ENCODE results near the gene ANKRD40. TPM values are rescaled to one million over a fixed set of nuclear protein-coding genes. Genes with fewer than 3 reads are reported as not detected.

The ANKRD40 gene
- total RNA-seq, 1 experiment from 2014 or later, result 72.0 TPM

- Histone ChIP-seq H3K4me3 (replicated peaks in 1 of 2; ENCODE audit: low read depth in 1 of 2, low read length in 2 of 2) (no peak overlapping the region), H3K4me1 (ENCODE audit: control insufficient read depth in 1 of 2, insufficient read depth in 2 of 2, low read length in 2 of 2) (peaks cover 79 to 91% of the 10 kb centered on the region in 2 experiments), H3K79me2 (ENCODE audit: insufficient read depth, low read length) (peaks cover 3% of the 10 kb centered on the region; the same call in 1 of the 2 replicates), H4K20me1 (ENCODE audit: insufficient read depth) (no peaks in the 10 kb centered on the region), H3K9ac (ENCODE audit: low read length) (peak overlapping the region; percentile 43), H3K4me2 (ENCODE audit: low read length) (peak overlapping the region; percentile 54), H3K36me3 (ENCODE audit: control insufficient read depth in 1 of 2, insufficient read depth in 2 of 2, low read length in 2 of 2) (peaks cover 13 to 28% of the 10 kb centered on the region in 2 experiments), H3K9me2 (ENCODE audit: insufficient read depth) (no peaks in the 10 kb centered on the region), H3K27me3 (ENCODE audit: insufficient read depth, low read length) (no peaks in the 10 kb centered on the region), H3K9me3 (ENCODE audit: control insufficient read depth in 1 of 2, insufficient read depth in 1 of 2, low read depth in 1 of 2, low read length in 2 of 2) (no peaks in the 10 kb centered on the region), H3K27ac (ENCODE audit: low read depth, low read length) (peak overlapping the region; percentile 56), H2AFZ (ENCODE audit: low read depth, low read length, poor library complexity, severe bottlenecking) (no peak overlapping the region)
- POLR2A ChIA-PET, result interaction anchor here (2.4 kb wide), 1 partner anchor 12 kb away, joined by 5 read pairs; no protein-coding TSS in a partner anchor
- RAD21 ChIA-PET (ENCODE audit: low non-redundant PET in 1 of 2, low total read pairs in 2 of 2, uncharacterized antibody in 2 of 2, unreplicated experiment in 2 of 2), result interaction anchor here in 1 of 2 experiments (1.0 kb wide), 1 partner anchor 139 kb away, joined by 4 read pairs; no protein-coding TSS in a partner anchor
- CTCF ChIA-PET, result interaction anchor here (8.3 kb wide), 1 partner anchor 60 kb away, joined by 107 read pairs; no protein-coding TSS in a partner anchor
- no TSS peak for BruUV-seq (replicated peaks)
- ATAC-seq (peak; percentile 21), DNase-seq (ENCODE audit: low read depth, low spot score) (no peak)
- intact Hi-C loops (cut with micrococcal nuclease), result no loop called here
- TF ChIP-seq ELF1 (IDR thresholded peaks at IDR 0.05; ENCODE audit: borderline replicate concordance, low read depth) (no peak), CBX3 (IDR thresholded peaks at IDR 0.05; ENCODE audit: low read depth) (0 out of 2 replicates have a peak, but pooled peaks have one; percentile 20), SP1 (IDR thresholded peaks at IDR 0.05; ENCODE audit: low read depth) (peak; percentile 34; the same call in 1 of the 2 replicates), ZNF274 (IDR thresholded peaks at IDR 0.05; ENCODE audit: low read depth, low read length) (no peak), ZFX (IDR thresholded peaks at IDR 0.05) (no peak), TCF7L2 (IDR thresholded peaks at IDR 0.05; ENCODE audit: borderline replicate concordance, extremely low read depth, insufficient read depth, insufficient read length) (no peak), JUND (IDR thresholded peaks at IDR 0.05) (no peak), YY1 (IDR thresholded peaks at IDR 0.05; ENCODE audit: extremely low read depth, insufficient replicate concordance, low read depth, low read length) (no peak), FOSL1 (IDR thresholded peaks at IDR 0.05; ENCODE audit: low read depth) (peak; percentile 32; the same call in 1 of the 2 replicates), POLR2AphosphoS5 (IDR thresholded peaks at IDR 0.05; ENCODE audit: low read depth, low read length) (no peak), EZH2 (IDR thresholded peaks at IDR 0.05) (no peak), CEBPB (IDR thresholded peaks at IDR 0.05; ENCODE audit: low read depth) (no peak)
- TF ChIP-seq, protein P1, sequence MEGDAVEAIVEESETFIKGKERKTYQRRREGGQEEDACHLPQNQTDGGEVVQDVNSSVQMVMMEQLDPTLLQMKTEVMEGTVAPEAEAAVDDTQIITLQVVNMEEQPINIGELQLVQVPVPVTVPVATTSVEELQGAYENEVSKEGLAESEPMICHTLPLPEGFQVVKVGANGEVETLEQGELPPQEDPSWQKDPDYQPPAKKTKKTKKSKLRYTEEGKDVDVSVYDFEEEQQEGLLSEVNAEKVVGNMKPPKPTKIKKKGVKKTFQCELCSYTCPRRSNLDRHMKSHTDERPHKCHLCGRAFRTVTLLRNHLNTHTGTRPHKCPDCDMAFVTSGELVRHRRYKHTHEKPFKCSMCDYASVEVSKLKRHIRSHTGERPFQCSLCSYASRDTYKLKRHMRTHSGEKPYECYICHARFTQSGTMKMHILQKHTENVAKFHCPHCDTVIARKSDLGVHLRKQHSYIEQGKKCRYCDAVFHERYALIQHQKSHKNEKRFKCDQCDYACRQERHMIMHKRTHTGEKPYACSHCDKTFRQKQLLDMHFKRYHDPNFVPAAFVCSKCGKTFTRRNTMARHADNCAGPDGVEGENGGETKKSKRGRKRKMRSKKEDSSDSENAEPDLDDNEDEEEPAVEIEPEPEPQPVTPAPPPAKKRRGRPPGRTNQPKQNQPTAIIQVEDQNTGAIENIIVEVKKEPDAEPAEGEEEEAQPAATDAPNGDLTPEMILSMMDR (IDR thresholded peaks at IDR 0.05 in 2 of 3, conservative IDR thresholded peaks at IDR 0.05 in 1 of 3; ENCODE audit: borderline replicate concordance in 1 of 3, insufficient read depth in 1 of 3, low read depth in 2 of 3, low read length in 2 of 3), result no peak
- TF ChIP-seq, protein P2, sequence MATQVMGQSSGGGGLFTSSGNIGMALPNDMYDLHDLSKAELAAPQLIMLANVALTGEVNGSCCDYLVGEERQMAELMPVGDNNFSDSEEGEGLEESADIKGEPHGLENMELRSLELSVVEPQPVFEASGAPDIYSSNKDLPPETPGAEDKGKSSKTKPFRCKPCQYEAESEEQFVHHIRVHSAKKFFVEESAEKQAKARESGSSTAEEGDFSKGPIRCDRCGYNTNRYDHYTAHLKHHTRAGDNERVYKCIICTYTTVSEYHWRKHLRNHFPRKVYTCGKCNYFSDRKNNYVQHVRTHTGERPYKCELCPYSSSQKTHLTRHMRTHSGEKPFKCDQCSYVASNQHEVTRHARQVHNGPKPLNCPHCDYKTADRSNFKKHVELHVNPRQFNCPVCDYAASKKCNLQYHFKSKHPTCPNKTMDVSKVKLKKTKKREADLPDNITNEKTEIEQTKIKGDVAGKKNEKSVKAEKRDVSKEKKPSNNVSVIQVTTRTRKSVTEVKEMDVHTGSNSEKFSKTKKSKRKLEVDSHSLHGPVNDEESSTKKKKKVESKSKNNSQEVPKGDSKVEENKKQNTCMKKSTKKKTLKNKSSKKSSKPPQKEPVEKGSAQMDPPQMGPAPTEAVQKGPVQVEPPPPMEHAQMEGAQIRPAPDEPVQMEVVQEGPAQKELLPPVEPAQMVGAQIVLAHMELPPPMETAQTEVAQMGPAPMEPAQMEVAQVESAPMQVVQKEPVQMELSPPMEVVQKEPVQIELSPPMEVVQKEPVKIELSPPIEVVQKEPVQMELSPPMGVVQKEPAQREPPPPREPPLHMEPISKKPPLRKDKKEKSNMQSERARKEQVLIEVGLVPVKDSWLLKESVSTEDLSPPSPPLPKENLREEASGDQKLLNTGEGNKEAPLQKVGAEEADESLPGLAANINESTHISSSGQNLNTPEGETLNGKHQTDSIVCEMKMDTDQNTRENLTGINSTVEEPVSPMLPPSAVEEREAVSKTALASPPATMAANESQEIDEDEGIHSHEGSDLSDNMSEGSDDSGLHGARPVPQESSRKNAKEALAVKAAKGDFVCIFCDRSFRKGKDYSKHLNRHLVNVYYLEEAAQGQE (IDR thresholded peaks at IDR 0.05; ENCODE audit: low read depth), result no peak
- TF ChIP-seq, protein P3, sequence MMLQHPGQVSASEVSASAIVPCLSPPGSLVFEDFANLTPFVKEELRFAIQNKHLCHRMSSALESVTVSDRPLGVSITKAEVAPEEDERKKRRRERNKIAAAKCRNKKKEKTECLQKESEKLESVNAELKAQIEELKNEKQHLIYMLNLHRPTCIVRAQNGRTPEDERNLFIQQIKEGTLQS (IDR thresholded peaks at IDR 0.05), result no peak
Measured at GRCh38 chr17:50689251-50689650, 18.5 kb downstream of the ANKRD40 start.
